Natural killer cell treated with Interleukin-12 subunit alpha and Interleukin-12 subunit beta and Interleukin-15 and Interleukin-18, amount 100 ng/mL, for 72 hours (primary cell): Measurements from ENCODE around the gene DNHD1. TPM values are rescaled to one million over a fixed set of nuclear protein-coding genes. Genes with fewer than 3 reads are reported as not detected.

ENCODE experiments used
- ATAC-seq, 2 donors: fragments of 150-1000 bp; cut with Tn5 transposase in 1 of 2; sonication (Bioruptor Pico), chemical (Tn5 transposase) in 1 of 2; 2 replicates each; pipeline ENCODE4 v1.10.0; 2021
- DNase-seq: peaks from one replicate; pipeline ENCODE4 v3.0.0; 2022; ENCODE audit warnings: low spot score
- H3K27ac Mint-ChIP-seq, 2 donors: 1 replicate in 1 of 2; 2 replicates in 1 of 2; pipeline ENCODE4 v1.8.0; 2022; ENCODE audit warnings: mixed read lengths in 2 of 2, mild to moderate bottlenecking in 1 of 2, moderate library complexity in 1 of 2
- H3K27me3 Mint-ChIP-seq, 2 donors: 1 replicate in 1 of 2; 2 replicates in 1 of 2; pipeline ENCODE4 v1.8.0; 2022; ENCODE audit warnings: mixed read lengths in 2 of 2
- H3K36me3 Mint-ChIP-seq: one replicate; pipeline ENCODE4 v1.8.0; 2022; ENCODE audit warnings: mixed read lengths
- H3K4me1 Mint-ChIP-seq, 2 donors: 1 replicate in 1 of 2; 2 replicates in 1 of 2; pipeline ENCODE4 v1.8.0; 2022; ENCODE audit warnings: low read depth in 2 of 2, mixed read lengths in 2 of 2, mild to moderate bottlenecking in 1 of 2
- H3K4me3 Mint-ChIP-seq: one replicate; pipeline ENCODE4 v1.8.0; 2022; ENCODE audit warnings: mixed read lengths
- H3K9me3 Mint-ChIP-seq: 2 replicates; pipeline ENCODE4 v1.8.0; 2022; ENCODE audit warnings: mixed read lengths
- total RNA-seq, 2 donors: library from RNA; stranded (reverse); gene quantifications; one replicate each; pipeline ENCODE4 v1.2.3, GENCODE V29; 2022

The DNHD1 gene
- total RNA-seq, 2 donors from 2014 or later: 22.4 to 53.6 TPM

DNA sequence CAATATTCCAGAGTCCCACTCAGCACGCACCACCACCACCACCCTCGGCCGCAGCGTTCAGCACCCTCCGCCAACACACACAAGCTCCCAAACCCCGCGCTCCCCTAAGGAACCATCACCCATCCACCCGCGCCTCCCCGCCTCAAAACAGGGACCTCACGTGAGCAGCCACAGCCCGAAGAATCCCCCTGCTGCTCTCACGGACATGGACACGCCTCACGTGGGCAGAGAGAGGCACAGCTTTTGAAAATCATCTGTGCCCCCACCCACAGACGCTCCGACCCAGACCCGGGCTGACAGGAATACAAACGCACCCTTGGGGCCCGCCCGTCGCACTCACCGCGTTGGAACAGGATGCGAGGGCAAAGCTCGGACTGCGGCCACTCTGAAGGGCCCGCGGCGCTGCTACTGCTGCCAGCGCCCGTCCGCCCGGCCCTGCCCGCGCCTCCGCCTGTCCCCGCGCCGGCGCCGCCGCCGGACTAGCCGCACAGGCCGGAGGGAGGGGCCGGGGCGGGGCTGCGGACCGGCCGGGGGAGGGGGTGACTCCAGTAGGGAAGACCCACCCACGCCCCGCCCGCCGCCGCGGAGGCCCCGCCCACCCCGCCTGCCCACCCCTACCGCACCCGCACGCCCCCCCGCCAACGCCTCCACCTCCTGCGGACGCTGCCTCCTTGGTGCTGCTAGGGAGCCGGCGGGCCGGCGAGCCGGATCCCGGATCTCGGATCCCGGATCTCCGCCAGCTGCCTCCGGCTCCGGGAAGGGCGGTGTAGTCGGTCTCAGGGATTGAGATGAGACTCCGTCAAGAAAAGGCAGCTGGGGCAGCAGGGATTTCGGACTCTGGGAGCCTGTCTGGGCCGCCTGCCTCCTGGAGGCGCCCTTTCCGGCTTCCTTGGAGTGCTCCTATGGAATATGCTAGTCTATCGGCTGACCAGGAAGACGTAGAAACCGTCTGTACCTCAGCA lies 23.3 kb upstream of the DNHD1 start, which contains the start of gene TRIM3:
TSS of gene TRIM3 (minus strand) at position 491 of the 962 bp plus-strand sequence. CDS start 8,246 bp downstream, outside the sequence.
- Mint-ChIP-seq H3K9me3 (no peaks in the 10 kb centered on the region), H3K4me1 (peaks cover 5 to 15% of the 10 kb centered on the region in 2 donors), H3K27me3 (no peaks in the 10 kb centered on the region), H3K36me3 (no peaks in the 10 kb centered on the region), H3K4me3 (peak within 1 kb of the TSS; percentile 84), H3K27ac (peak within 1 kb of the TSS; percentile 30 to 47)
- peak; percentile 85 for DNase-seq
- ATAC-seq: peak; percentile 94

DNA sequence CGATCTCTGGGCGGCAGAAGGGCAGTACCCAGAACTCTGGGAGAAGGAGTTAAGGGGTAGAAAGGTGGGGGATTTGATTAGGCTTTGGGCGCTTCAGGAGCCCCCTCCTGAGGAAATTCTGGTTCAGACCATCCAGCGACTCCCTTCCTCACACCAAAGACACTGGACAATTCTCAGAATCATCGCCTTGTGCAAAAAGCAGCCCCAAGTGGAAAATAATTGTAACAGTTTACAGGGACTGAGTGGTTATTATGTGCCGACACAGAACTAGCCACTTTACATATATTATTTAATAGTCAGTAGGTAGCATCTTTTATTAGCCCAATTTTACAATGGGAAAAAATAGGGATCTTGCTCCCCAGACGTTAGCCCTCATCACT lies 22.7 kb upstream of the DNHD1 start:
- Mint-ChIP-seq H3K27me3 (no peaks in the 10 kb centered on the region), H3K36me3 (no peaks in the 10 kb centered on the region), H3K9me3 (no peaks in the 10 kb centered on the region), H3K4me1 (peaks cover 10 to 19% of the 10 kb centered on the region in 2 donors), H3K4me3 (peak overlapping the region; percentile 84), H3K27ac (peak overlapping the region; percentile 30 to 46)
- DNase-seq (no peak), ATAC-seq (no peak)

DNA sequence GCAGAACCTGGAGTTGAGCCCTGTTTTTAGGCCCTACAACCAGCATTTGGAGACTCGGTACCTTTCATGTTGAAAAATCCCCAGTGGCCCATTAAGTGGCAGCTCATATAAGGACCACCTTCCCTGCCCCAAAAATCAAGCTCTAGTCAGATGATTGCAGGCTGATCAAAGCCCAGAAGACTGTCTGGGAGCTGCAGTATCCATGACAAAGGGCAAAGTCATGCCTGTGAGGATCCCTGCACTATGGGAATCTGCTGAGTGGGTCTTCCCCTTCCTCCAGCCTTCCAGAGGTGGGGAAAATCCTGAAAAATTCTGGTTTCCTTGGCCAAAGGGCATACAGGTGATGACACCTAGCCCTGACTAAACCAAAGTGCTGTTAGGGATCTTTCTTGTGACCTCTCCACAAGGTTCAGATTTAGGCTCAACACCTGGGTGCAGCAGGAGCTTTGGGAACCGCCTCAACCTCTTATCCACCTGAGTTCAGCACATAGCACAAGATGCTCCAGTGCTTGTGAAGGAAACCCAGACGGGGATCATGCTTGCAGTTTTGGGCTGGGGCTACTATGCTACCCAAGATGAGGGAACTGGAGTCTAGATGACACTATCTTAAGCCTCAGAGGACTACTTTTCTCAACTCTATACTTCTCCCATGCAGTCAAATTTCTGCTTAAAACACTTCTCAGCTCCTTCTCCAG lies 22.1 kb upstream of the DNHD1 start:
- H3K36me3 Mint-ChIP-seq: no peaks in the 10 kb centered on the region
- H3K27me3 Mint-ChIP-seq: no peaks in the 10 kb centered on the region
- ATAC-seq: no peak
- no peak for DNase-seq
- H3K27ac Mint-ChIP-seq: no peak overlapping the region
- peaks cover 15 to 22% of the 10 kb centered on the region in 2 donors for H3K4me1 Mint-ChIP-seq
- peak overlapping the region; percentile 84 for H3K4me3 Mint-ChIP-seq
- no peaks in the 10 kb centered on the region for H3K9me3 Mint-ChIP-seq

DNA sequence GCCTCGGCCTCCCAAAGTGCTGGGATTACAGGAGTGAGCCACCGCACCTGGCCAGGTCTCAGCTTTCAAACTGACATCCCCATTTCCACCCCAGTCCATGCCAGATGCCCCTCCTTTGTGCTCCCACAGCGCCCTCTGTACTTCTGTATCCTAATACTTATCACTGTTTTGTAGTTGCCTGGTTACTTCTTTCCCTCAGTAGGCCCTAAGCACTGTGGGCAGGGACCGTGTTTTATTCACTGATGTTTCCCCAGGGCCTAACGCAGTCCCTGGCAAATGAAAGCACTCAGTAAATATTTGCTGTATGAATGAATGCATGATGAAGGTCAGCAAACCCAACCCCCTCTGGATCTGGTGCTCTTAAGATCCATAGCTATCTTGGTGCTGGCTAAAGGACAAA lies 21.1 kb upstream of the DNHD1 start:
- H3K27me3 Mint-ChIP-seq: no peaks in the 10 kb centered on the region
- DNase-seq (no peak), ATAC-seq (no peak)
- no peaks in the 10 kb centered on the region for H3K9me3 Mint-ChIP-seq
- no peak overlapping the region for H3K4me3 Mint-ChIP-seq
- H3K27ac Mint-ChIP-seq: no peak overlapping the region
- H3K36me3 Mint-ChIP-seq: no peaks in the 10 kb centered on the region
- H3K4me1 Mint-ChIP-seq: peaks cover 21 to 29% of the 10 kb centered on the region in 2 donors

DNA sequence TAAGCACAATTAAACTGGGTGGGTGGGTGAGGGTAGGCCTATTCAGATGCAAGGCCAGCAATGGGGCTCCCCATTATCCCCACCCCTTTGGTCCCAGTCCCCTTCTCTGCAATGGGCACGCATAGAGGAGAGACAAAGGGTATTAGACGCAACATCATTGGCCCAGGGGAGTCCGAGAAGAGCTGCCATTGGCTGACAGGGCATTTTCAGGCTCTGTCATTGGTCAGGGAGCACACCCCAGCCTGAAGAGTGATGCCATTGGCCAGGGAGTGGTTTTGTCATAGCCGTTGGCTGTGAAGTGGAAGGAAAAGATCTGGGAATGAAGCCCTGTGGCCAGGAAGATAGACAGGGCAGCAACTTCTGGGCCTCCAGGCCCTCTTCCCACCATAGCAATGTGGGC lies 20.5 kb upstream of the DNHD1 start:
- H3K36me3 Mint-ChIP-seq: no peaks in the 10 kb centered on the region
- H3K27me3 Mint-ChIP-seq: no peaks in the 10 kb centered on the region
- ATAC-seq (no peak), DNase-seq (no peak)
- no peaks in the 10 kb centered on the region for H3K9me3 Mint-ChIP-seq
- no peak overlapping the region for H3K27ac Mint-ChIP-seq
- H3K4me3 Mint-ChIP-seq: no peak overlapping the region
- H3K4me1 Mint-ChIP-seq: peaks cover 18 to 32% of the 10 kb centered on the region in 2 donors

DNA sequence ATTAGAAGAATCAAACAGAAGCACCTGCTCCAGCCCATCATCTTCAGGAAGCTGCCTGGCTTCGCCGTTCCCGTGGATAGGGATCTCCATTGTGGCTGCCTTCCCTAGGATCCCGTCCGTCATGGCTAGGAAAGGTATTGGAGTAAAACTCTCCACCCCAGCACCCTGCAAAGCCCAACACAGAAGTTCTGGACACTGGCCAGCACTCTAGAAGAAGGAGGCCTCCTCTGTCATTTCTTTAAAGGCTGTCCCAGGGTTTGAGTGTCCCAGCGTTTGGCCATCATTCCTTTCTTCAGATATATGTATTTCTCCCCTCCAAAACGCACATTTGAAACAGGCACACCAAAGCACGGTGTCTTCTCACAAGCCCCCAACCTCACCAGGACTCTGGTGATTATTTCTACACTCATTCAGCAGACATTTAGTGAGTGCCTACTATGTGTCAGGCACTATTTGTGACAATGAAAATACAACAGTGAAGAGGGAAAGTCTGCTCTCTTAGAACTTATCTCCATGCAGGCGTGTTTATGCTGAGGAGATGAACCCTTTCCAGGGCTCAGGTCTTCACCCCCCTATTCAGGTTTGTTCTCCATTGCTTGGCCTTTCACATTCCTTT lies 16.7 kb upstream of the DNHD1 start:
- Mint-ChIP-seq H3K27ac (peak overlapping the region; percentile 82 to 96), H3K36me3 (peaks cover 14% of the 10 kb centered on the region), H3K9me3 (no peaks in the 10 kb centered on the region), H3K4me3 (peak overlapping the region; percentile 90), H3K27me3 (no peaks in the 10 kb centered on the region), H3K4me1 (peaks cover 31 to 33% of the 10 kb centered on the region in 2 donors)
- DNase-seq (no peak), ATAC-seq (no peak)

DNA sequence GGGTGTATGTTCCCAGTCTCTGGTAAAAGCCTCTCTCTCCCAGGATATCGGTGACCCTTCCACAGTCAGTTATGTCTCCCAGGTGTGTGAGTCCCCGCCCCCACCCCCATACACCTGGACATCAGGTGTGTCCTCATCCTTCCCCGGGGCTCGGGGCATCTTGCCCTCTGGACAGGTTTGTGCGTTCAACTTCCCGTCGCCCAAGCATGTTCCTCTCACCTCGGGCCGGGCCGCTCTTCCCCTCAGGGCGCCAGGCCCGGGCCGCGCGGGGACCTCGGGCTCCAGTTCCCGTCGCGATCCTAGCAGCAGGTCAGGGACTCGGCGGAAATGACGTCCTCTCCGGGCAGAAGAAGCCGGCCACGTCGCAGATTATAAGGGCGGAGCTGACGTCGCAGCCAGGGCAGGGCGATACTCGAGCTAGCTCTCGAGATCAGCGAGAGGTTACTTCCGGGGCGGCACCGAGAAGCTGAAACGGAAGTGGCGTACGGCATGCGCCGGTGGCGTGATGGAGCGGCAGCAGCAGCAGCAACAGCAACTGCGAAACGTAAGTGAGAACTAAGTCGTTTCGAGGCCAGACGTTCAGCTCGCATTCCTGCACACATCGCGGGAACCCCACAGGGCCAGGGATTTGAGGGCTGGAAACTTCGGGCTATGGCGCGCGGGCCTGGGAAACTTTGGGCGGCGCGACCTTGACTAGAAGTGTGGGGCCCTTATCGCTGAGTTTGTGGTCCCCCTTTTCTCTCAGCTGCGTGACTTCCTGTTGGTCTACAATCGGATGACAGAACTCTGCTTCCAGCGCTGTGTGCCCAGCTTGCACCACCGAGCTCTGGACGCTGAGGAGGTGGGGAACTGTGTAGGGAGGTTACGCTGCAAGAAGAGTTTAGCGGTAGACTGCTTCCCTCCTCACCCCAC lies 15.8 kb upstream of the DNHD1 start, which contains the start of the genes ARFIP2 and TIMM10B:
TSS of gene ARFIP2 (minus strand) at position 320 of the 912 bp plus-strand sequence. CDS start 910 bp downstream, outside the sequence.
TSS of gene TIMM10B (plus strand) at position 490 of the 912 bp plus-strand sequence. CDS start at position 506, 16 bp downstream.
- Mint-ChIP-seq H3K27ac (peak within 1 kb of the TSS; percentile 82 to 96), H3K4me3 (peak within 1 kb of the TSS; percentile 90), H3K36me3 (peaks cover 14% of the 10 kb centered on the region), H3K9me3 (no peaks in the 10 kb centered on the region), H3K4me1 (peaks cover 31 to 33% of the 10 kb centered on the region in 2 donors), H3K27me3 (no peaks in the 10 kb centered on the region)
- DNase-seq (peak; percentile 98), ATAC-seq (peak; percentile 99 to 100)

DNA sequence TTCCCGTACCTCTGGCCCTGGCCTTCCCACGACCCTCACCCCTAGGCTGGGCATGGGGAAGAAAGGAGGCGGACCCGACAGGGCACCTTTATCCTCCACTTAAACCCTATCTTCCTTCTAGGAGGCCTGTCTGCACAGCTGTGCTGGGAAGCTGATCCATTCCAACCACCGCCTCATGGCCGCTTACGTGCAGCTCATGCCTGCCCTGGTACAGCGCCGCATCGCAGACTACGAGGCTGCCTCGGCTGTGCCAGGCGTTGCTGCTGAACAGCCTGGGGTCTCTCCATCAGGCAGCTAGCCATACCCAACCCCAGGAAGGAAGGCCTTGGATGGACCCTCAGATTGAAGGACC lies 15.2 kb upstream of the DNHD1 start:
- H3K9me3 Mint-ChIP-seq: no peaks in the 10 kb centered on the region
- H3K4me1 Mint-ChIP-seq: peaks cover 31% of the 10 kb centered on the region in 2 donors
- H3K4me3 Mint-ChIP-seq: peak overlapping the region; percentile 90
- H3K27me3 Mint-ChIP-seq: no peaks in the 10 kb centered on the region
- H3K36me3 Mint-ChIP-seq: peaks cover 14% of the 10 kb centered on the region
- ATAC-seq (peak in 1 of 2 donors; percentile 2), DNase-seq (no peak)
- peak overlapping the region; percentile 82 to 96 for H3K27ac Mint-ChIP-seq

DNA sequence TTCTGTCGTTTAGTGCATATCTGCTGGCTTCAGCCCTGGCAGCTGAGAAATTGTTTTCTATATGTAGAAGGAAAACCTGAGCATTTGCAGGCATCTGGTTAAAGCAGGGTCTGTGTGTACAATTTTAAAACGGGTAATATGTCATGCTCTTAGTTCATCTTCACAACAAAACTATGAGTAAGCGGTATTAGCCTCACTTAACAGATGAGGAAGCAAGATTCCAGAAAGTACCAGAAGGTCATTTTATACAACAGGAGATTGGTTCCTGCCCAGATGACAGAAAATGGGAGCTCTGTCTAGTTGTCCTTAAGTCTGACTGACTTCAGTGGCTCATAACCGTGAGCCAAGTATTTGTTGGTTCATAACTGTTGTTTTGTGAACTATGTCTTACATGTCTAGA lies 14.6 kb upstream of the DNHD1 start:
- Mint-ChIP-seq H3K9me3 (no peaks in the 10 kb centered on the region), H3K36me3 (peaks cover 14% of the 10 kb centered on the region), H3K27ac (peak overlapping the region; percentile 82 to 96), H3K4me3 (peak overlapping the region; percentile 90), H3K27me3 (no peaks in the 10 kb centered on the region), H3K4me1 (peaks cover 31% of the 10 kb centered on the region in 2 donors)
- DNase-seq (no peak), ATAC-seq (no peak)

DNA sequence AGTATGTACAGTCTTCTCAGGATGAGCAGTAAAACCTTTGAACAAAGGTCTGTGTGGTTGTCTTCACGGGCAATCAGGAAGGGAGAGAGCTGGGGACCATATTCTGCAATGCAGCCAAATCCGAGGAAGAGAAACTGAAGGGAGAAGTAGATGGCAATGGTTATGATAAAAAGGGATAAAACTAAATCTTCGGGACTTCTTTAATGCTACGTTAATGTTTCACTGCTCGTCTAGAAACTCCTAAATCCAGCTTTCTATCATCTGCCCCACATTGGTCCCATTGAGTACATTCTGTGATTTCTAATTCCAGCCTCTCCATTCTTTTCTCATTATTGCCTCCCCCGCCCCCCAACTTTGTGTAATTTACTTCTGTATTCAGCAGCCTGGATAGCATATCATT lies 14.1 kb upstream of the DNHD1 start:
- H3K36me3 Mint-ChIP-seq: peaks cover 14% of the 10 kb centered on the region
- peaks cover 31% of the 10 kb centered on the region in 2 donors for H3K4me1 Mint-ChIP-seq

DNA sequence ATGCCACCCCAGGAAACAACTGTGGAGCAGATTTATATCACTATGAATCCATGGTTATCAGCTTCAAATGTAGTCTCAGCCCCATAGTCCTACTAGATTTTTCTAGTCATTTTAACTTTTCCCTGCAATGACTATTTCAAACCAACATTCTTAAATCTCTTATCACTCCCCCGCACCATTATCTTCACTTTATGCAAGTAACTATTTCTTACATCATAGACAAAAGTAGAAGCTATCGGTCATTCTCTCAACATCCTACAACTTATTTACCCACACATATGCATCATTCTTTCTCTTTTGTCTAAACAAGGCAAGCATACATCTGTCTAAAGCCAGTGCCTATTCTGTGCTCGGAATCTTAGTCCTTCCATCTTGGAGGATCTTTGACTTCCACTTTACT lies 11.4 kb upstream of the DNHD1 start:
- H3K4me3 Mint-ChIP-seq: no peak overlapping the region
- DNase-seq (no peak), ATAC-seq (no peak)
- peaks cover 15 to 22% of the 10 kb centered on the region in 2 donors for H3K4me1 Mint-ChIP-seq
- H3K36me3 Mint-ChIP-seq: peaks cover 14% of the 10 kb centered on the region
- no peak overlapping the region for H3K27ac Mint-ChIP-seq
- no peaks in the 10 kb centered on the region for H3K9me3 Mint-ChIP-seq
- H3K27me3 Mint-ChIP-seq: no peaks in the 10 kb centered on the region

More for the DNA sequence above, 14.1 kb upstream of the DNHD1 start:
- no peaks in the 10 kb centered on the region for H3K27me3 Mint-ChIP-seq
- peak overlapping the region; percentile 90 for H3K4me3 Mint-ChIP-seq
- H3K27ac Mint-ChIP-seq: peak overlapping the region; percentile 82 to 96
- no peaks in the 10 kb centered on the region for H3K9me3 Mint-ChIP-seq
- no peak for DNase-seq
- ATAC-seq: no peak

DNA sequence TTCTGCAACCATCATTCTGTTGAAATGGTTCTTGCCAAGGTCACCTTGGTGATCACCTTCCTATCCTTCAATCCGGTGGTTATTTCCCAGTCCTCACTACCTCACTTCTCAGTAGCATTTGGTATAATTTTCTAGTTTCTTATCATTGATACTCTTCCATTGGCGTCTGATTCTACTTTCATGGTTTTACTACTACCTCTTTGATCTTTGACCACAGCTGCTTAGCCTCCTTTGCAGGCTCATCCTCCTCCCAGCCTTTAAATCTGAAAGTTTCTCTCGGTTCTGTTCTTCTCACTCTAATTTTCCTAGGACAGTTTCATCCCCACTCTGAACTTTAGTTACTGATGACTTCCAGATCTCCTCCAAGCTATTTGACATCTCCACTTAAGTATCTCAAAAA lies 10.8 kb upstream of the DNHD1 start:
- ATAC-seq: no peak
- Mint-ChIP-seq H3K27me3 (no peaks in the 10 kb centered on the region), H3K27ac (no peak overlapping the region), H3K4me3 (no peak overlapping the region), H3K9me3 (no peaks in the 10 kb centered on the region), H3K36me3 (peaks cover 14% of the 10 kb centered on the region), H3K4me1 (peaks cover 14 to 16% of the 10 kb centered on the region in 2 donors)
- DNase-seq: no peak

DNA sequence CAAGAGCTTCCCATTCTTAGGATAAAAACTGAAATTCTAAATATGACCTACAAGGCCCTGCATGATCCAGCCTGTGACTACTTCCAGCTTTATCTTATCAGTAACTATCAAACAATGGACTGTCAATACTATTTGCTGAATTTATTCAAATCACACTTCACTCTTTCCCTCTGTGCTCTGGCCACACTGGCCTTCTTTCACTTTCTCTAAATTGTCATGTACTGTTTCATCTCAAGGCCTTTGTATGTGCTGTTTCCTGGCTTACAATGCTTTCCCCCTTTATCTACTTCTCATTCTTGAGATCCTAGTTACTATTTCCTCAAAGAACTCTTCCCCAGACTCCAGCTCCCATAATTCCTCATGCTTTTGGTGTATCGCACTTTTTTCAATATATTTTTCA lies 10.1 kb upstream of the DNHD1 start:
- Mint-ChIP-seq H3K9me3 (no peaks in the 10 kb centered on the region), H3K4me3 (no peak overlapping the region), H3K27ac (no peak overlapping the region), H3K27me3 (no peaks in the 10 kb centered on the region), H3K4me1 (peaks cover 14 to 15% of the 10 kb centered on the region in 2 donors), H3K36me3 (peaks cover 14% of the 10 kb centered on the region)
- ATAC-seq (no peak), DNase-seq (no peak)
